Middle frontal gyrus (tissue), 1 donor: ENCODE data around the gene LCTL.

Experiments
- DNase-seq: peaks from one replicate; pipeline ENCODE4 v3.0.0-alpha.2; 2015; ENCODE audit warnings: low spot score; ENCODE audit errors: extremely low spot score

Gene LCTL, protein sequence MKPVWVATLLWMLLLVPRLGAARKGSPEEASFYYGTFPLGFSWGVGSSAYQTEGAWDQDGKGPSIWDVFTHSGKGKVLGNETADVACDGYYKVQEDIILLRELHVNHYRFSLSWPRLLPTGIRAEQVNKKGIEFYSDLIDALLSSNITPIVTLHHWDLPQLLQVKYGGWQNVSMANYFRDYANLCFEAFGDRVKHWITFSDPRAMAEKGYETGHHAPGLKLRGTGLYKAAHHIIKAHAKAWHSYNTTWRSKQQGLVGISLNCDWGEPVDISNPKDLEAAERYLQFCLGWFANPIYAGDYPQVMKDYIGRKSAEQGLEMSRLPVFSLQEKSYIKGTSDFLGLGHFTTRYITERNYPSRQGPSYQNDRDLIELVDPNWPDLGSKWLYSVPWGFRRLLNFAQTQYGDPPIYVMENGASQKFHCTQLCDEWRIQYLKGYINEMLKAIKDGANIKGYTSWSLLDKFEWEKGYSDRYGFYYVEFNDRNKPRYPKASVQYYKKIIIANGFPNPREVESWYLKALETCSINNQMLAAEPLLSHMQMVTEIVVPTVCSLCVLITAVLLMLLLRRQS

DNA sequence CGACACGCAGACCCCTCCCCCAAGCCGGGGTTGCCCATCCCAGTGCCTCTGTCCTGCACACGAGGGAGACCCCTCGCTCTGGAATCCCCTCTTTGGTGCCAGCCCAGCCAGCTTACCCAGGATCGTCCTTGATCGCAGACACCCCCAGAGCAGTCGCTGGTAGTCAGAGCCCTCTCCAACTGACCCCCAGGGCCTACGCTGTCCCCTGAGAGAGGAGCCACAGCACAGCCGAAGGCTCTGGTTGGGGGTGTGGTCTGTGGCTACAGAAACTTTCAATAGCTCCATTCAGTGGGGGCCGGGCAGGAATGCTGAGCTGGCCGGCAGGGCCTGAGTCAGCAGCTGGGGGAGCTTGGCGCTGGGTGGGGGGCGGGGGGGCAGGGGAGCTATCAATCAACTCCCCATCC lies at the start of gene LCTL:
TSS of gene LCTL (minus strand) at position 258 of the 404 bp plus-strand sequence. CDS start 633 bp downstream, outside the sequence.
- no peak for DNase-seq

DNA sequence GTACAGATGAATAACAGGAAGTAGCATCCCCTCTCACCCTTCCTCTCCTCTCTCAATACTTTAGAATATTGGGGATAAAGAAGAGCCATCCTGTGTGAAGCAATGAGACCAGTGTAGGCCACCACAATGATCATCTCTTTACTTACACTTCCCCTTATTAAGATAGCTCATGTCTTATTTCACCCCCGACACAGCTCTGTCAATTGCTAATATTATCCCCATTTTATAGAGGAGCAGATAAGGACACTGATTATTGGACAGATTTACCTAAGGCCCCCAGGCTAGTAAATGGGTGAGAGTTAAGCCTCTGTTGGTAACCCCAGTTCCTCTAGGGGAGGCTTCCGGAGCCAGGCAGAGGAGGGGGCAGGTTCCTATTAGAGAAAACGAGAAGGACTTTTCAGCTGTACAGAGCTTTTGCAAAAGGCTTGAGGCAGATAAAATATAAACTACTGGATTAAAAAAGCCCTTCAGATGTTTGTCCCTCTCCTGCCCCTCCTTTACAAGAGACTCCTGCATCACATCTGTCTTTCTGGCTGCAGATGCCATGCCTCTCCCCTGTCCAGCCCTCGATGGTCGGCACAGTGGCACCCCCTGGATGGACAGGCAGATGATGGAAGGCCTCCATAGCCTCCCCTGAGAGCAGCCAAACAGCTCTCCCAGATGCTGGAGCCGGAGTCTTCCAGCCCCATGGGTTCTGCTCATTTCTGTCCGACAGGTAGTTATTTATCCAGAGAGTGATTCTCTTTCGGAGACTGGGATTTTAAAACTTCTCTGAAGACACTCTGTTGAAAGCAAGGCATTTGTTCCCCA lies 49.4 kb upstream of the LCTL start:
- no peak for DNase-seq

DNA sequence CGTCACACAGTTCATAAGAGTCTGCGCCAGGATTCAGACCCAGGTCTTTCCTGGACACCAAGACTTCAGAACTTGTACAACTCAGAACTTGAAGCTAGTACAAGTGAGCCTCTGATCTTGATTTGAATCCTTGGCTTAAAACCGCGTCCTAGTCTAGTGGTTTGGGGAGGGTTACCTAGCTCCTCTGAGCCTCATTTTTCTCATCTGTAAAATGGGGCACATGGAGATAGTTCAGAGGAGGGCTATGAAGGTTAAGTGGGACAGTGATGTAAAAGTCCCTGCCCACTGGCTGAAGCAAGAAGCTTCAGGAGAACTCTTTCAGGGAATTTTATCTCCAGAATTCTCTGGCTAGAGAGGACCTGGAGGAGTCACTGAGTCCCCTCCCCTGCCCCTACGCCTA lies 48.7 kb upstream of the LCTL start:
- no peak for DNase-seq

DNA sequence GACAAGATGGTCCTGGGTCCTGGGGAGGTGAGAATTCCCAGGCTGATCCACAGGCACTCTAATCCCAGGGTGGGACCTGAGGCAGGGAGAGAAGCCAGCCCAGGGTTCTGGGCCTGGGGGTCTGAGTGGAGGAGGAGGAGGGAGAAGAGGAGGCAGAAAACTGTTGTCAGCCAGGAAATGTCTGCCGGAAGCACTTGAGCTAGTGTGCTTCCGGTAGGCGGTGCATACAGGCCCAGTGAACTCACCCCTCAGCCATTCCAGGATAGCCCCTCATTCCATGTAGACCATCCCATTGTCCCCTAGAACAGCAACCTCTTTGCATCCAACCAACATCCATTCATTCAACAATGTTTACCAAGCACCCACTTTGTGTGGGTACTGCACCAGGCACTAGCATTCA lies 47.9 kb upstream of the LCTL start:
- DNase-seq, result no peak

DNA sequence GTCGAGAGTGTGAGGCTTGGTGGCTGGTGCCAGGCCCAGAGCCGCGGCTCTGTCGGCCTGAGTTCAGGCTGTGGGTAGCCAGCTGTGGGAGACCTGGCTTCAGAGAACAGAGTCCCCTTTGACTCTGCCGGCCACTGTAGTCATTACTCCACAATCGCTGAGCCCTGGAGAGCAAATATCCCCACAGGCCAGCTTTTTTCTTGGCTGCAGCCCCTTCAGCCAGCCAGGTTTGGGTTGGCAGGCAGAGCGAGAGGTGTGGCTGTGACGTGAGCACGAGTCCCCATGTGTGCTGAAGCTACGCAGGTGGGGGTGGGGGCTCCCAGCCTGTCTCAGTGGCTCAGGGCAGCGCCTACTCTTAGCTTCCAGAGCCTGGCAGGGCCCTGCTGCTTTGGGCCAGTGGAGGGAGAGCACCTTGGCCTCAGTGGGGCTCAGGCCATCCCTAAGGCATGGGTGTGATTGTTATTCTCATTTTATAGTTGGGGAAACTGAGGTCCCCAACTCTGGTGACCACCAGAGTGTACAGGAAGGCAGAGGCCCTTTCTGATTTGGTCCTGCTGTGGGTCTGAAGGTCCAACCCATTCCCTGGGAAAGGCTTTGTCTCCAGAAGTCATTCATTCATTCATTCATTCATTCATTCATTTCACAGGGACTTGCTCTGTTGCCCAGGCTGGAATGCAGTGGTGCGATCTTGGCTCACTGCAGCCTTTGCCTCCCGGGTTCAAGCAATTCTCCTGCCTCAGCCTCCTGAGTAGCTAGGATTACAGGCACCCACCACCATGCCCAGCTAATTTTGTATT lies 45.7 kb upstream of the LCTL start:
- DNase-seq, result no peak

DNA sequence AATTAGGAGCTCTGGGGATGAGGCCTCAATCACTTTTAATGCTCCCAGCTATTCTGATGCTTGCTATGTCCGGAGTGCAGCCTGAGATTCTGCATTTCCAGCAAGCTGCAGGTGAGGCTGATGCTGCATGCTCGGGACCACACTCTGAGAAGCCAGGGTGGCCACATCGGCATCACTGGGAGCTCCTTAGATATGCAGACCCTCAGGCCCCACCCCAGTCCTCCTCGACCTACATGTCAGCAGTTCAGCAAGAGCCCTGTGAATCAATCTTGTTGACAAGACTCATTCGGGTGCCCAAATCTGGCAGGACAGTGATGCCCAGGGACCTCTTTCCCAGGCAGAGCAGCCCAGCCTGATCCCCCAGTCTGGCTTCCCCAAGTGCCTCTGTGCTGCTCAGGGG lies 44.1 kb upstream of the LCTL start:
- no peak for DNase-seq

DNA sequence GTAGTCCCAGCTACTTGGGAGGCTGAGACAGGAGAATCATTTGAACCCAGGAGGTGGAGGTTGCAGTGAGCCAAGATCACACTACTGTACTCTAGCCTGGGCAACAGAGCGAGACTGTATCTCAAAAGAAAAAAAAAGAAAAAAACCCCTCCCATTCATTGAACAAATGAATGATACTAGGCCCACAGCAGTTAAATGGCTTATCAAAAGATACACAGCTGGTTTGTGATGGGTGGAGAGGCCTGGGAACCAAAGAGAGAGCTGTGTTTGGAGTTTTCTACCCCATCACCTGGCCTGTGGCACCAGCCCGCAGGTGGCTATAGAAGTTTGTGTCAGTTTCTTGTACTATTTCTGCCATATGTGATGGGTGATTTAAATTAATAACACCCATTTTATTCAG lies 43.1 kb upstream of the LCTL start:
- DNase-seq, result no peak

DNA sequence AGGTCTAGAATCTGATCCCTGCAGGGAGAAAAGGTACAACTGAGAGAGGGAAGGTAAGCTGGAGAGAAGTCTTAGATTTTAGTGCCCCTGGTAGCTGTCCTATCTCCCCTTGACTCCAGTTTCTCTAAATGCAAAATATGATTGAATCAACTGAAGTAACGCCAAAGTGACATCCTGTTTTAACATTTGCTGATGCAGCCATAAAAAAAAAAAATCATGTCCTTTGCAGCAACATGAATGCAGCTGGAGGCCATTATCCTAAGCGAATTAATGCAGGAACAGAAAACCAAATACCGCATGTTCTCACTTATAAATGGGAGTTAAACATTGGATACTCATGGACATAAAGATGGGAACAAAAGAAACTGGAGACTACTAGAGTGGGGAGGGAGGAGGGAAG lies 42.4 kb upstream of the LCTL start:
- DNase-seq, result no peak

DNA sequence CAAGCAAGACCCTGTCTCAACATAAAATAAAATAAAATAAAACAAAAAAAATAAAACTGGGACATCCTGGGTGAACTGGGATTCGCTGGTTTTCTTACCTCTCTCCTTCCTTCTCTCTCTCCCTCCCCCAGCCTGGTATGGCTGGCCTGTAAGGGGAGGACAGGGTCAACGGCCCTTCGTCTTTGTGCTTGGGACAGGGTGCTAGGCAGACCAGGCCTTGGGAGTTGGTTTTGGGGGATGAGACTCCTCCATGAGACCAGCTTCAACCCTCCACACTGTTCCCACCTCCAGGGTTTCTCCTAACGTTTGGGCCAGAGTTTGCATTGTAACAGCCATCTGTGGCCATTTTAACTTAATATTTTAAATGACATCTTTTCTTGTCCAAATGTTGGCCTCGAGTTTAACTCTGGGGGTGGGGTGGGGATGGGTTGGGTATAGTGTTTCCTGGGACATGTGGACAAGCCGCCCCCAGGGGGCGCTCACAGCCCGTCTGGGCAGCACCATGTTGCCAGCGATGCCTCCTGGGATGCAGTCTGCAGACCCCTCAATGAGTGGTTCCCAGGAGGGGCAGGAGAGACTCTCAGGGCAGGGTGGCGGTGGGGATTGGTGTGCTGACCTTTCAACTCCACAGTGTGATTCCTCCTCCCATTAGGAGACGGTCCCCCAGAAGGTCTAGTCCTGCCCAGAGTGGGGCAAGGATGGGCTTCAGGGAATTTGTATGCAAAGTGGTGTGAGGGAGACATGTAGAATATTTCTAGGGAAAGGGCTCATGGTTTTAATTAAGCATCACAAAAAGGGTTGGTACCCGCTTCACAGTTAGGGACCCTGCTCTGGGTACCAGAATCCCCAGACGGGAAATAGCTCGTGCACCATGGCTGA lies 37.7 kb upstream of the LCTL start:
- DNase-seq, result no peak

DNA sequence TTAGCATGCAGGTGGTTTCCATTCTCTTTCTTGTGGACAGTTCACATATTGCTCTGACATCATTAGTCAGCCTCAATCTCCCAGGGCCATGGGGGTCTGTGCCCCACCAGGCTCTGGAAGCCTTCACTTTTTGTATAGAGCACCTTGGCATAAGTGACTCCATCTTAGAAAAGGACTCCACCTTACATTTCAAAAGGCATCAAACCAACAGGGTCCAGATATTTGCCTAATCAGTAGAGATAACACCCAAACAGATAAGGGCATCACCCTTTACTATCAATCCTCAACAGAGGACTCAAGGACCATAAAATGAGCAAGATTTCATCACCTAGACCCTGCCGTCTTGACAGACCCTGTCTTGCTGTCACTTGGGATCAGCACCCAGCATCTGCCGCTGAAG lies 35.7 kb upstream of the LCTL start:
- DNase-seq, result no peak

DNA sequence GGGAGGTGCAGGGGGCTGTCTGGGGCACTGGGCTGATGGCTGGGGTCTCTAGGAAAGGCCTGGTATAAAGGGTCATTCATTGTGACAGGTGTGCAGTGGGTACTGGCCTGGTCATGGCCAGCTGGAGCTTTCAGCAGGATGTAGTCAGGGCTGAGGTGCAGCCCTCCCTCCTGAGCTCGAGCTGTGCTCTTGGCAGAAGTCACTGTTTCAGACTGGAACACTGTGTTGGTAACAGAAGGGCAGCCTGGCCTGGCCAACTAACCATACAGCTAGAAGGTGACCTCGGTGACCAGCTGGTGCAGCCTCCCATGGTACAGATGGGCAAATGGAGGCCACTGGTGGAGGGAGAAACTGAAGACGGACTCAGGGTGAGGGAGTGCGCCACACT lies 34.4 kb upstream of the LCTL start:
- no peak for DNase-seq

DNA sequence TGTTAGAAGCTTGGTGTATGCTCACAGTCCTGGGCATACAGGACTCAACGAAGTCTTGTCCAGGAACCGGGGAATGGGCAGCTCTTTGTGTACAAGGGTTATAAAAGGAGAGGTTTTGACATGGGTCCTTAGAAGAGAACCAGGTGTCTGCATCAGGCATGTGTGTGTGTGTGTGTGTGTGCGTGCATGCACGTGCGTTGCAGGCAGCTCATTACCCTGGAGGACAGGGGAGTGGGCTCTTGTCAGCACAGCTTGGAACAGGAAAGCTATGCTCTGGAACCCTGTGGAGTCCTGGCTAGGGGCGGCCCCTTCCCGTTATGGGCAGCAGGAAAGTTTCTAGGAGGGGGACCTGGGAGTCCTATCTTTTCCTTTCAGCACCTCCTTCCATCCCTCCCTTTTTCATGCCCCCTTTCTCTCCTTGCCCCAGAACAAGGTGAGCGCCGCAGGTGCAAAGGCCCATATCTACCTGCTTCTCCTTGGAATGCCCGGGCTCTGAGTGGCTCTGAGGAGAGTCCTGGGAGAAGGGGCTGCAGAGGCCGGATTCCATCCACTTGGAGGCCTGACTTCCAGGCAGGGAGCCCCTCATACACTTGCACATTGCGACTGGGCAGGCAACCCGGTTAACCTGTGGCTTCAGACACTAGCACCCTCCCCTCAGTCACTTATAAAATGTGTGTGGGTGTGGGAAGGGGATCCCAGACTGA lies 33.9 kb upstream of the LCTL start:
- no peak for DNase-seq

DNA sequence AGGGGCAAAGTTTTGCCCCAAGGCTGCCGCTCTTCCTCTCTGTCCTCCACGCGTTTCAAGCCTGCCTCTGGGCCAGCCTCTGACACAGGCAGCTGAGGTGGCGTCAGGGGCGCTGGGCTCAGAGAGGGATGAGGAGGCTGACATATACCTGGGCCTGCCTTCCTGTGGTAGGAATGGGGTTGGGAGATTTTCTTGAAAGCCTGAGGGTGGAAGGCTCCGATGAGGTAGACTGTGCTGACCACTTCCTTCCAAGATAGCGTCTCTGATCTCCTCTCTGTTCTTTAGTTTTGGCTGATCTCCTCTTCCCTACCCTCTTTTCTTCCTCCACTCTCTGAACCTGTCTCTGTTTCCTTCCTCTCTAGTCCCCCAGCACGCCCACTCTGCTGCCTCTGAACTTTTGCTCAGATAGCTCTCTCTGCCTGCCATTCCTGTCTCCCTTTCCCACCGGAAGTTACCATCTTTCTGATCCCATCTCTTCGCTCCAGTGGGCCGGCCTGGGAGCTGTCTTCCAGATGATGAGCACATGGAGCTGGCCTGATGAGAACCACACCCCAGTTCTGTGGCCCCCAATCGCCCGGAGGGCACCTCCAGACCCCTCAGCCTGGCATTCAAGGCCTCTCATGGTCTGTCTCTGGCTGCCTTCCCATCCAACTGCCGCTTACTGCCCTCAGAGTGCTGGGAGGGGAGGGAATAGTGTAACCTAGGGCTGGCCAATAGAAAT lies 32.5 kb upstream of the LCTL start:
- no peak for DNase-seq

DNA sequence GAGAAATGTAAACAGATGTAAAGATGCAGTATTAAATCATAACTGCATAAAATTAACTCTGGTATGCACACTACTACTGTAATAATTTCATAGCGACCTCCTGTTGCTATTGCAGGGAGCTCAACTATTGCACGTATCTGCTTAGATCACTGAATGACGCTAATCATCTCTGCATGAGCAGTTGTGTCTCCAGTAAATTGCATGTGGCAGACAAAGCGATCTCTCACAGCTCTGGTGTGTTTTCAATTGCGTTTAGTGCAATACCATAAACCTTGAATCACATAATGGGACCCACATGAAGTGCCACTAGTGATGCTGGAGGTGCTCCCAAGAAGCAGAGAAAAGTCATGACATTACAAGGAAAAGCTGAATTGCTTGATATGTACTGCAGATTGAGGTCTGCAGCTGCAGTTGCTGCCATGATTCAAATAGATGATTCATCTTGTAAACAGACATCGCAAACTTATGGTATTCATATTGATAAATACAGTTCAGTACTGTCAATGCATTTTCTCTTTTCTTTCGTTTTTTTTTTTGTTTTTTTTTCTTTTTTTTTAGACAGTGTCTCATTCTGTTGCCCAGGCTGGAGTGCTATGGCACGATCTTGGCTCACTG lies 30.2 kb upstream of the LCTL start:
- no peak for DNase-seq

DNA sequence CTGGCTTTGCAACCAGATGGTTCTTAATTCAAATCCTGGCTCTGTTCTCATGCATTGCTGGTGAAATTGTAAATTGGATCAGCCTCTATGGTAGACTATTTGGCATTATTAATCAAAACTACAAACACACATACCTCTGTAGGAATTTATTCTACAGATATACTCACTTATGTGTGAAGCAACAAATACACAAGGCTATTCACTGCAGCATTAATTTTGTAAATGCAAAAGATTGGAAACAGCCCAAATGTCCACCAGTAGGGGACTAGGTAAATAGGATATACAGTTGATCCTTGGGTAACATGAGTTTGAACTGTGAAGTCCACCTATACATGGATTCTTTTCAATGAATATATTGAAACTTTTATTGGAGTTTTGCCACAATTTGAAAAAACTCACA lies 29.5 kb upstream of the LCTL start:
- no peak for DNase-seq

DNA sequence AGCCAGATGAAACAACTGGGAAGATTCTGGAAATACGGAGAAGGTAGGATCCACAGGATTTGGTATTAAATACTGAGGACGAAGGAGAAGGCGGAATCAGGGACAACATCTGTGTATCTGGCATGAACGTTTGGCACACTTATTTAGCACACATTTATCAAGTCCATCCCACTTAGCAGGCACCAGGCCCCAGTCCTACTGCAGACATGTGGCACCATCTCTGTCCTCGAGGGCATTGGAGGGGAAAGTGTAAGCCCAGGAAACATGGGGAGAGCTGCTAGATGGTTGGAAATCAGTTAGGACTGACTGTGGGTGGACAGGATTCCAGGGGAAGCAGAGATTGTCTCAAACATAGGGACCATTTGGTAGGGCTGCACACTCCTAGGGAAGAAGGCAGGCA lies 29.0 kb upstream of the LCTL start:
- no peak for DNase-seq

DNA sequence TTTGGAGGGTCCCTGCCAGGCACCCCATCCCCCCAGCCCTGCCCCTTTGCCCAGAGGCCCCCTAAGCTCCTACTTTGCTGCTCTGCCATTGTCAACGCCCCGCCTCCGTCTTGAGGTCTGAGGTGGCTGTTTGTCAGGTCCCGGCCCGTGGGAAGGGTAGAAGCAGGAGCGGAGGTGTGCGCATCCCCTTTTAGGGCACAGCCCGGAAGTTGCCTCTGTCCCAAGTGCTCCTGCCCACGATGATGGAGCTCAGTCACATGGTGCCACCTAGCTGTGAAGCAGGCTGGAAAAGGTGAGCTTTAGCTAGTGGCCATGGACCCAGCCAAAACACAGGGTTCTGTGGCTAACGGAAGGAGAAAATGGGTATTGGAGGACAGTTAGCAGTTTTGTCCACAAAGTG lies 28.5 kb upstream of the LCTL start:
- no peak for DNase-seq

DNA sequence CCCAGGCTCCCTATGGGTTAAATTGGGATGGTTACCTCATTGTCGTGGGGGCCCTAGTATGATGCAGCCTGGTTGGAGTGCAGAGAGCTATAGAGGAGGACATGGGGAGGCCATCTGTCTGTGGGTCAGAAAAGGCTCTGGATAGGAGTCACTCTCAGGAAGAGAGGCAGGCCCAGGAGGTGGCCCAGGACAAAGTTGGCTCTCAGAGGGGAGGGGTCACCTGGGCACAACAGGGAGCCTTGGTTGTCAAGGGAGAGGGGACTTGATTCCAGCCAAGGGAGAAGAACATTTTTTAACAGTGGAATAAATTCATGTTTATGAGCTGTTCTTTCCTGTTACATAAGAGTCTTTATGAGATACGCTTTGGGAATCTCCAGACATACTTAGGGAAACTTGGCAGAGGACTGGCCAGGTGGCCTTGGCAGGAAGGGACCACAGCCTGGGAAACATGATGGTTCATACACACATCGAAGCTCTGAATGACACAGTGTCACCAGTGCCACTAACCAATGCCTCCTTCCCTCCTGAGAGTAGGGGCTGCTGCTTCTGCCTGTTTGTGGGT lies 27.5 kb upstream of the LCTL start:
- no peak for DNase-seq
